PC-9 (cell line): ENCODE measurements around the gene TOM1. TPM values are rescaled to one million over a fixed set of nuclear protein-coding genes. Genes with fewer than 3 reads are reported as not detected.

Source experiments
- BruUV-seq: library from RNA; stranded (reverse); fragments of 400-500 nt; replicated peaks from 2 replicates; lab custom pipeline; 2021; lab: Mats Ljungman, UMichigan
- CTCF ChIA-PET: fragments of 300-600 bp; sonication (Branson Sonifier 250); formaldehyde crosslinking; loops from one replicate; lab custom pipeline; 2022; ENCODE audit warnings: antibody characterized with exemption; lab: Charles Lee
- POLR2A ChIA-PET: fragments of 300-600 bp; sonication (Branson Sonifier 250); formaldehyde crosslinking; loops from one replicate; lab custom pipeline; 2022; ENCODE audit warnings: antibody characterized with exemption; ENCODE audit not compliant: unreplicated experiment; lab: Charles Lee
- DNase-seq, 2 experiments: peaks; one replicate each; pipeline versions ENCODE4 v3.0.0 to v3.0.0-alpha.2; 2015 to 2022; ENCODE audit warnings: mixed read lengths in 1 of 2
- H2AFZ ChIP-seq: fragments of 200-600 bp; sonication (generic); 2 replicates; pipeline ENCODE4 v1.8.1; 2017; ENCODE audit warnings: antibody characterized with exemption
- H3F3A ChIP-seq: fragments of 200-600 bp; sonication (generic); 2 replicates; pipeline ENCODE4 v1.8.1; 2017; ENCODE audit warnings: antibody characterized with exemption, mild to moderate bottlenecking, low read depth; ENCODE audit not compliant: insufficient read depth
- H3K27ac ChIP-seq: fragments of 200-600 bp; sonication (generic); 2 replicates; pipeline ENCODE4 v1.6.1; 2016; ENCODE audit warnings: mixed run types
- H3K27me3 ChIP-seq: fragments of 200-600 bp; sonication (generic); 2 replicates; pipeline ENCODE4 v1.6.1; 2016; ENCODE audit warnings: low read depth, mixed run types; ENCODE audit not compliant: insufficient read depth
- H3K36me3 ChIP-seq: fragments of 200-600 bp; sonication (generic); 2 replicates; pipeline ENCODE4 v1.6.1; 2016; ENCODE audit warnings: low read depth, mixed run types
- H3K4me1 ChIP-seq: fragments of 200-600 bp; sonication (generic); replicated peaks from 2 replicates; pipeline ENCODE4 v1.6.1; 2016; ENCODE audit warnings: mixed run types; ENCODE audit not compliant: insufficient read depth
- H3K4me2 ChIP-seq: fragments of 200-600 bp; sonication (generic); 2 replicates; pipeline ENCODE4 v1.6.1; 2017; ENCODE audit warnings: mixed run types
- H3K4me3 ChIP-seq: fragments of 200-600 bp; sonication (generic); 2 replicates; pipeline ENCODE4 v1.6.1; 2016; ENCODE audit warnings: mixed run types
- H3K79me2 ChIP-seq: fragments of 200-600 bp; sonication (generic); 2 replicates; pipeline ENCODE4 v1.6.1; 2017; ENCODE audit warnings: low read depth, mixed run types
- H3K9me2 ChIP-seq: fragments of 200-600 bp; sonication (generic); 2 replicates; pipeline ENCODE4 v1.8.1; 2017; ENCODE audit warnings: mild to moderate bottlenecking; ENCODE audit not compliant: insufficient read depth
- H3K9me3 ChIP-seq: fragments of 200-600 bp; sonication (generic); 2 replicates; pipeline ENCODE4 v1.8.1; 2016; ENCODE audit warnings: low read depth; ENCODE audit not compliant: insufficient read depth
- H4K20me1 ChIP-seq: fragments of 200-600 bp; sonication (generic); 2 replicates; pipeline ENCODE4 v1.8.1; 2017; ENCODE audit not compliant: insufficient read depth
- CTCF ChIP-seq: fragments of 200-600 bp; sonication (generic); conservative IDR thresholded peaks from 2 replicates; pipeline ENCODE4 v1.6.1; 2017; ENCODE audit warnings: mixed run types, antibody characterized with exemption, mild to moderate bottlenecking, moderate library complexity
- EZH2 ChIP-seq: fragments of 200-600 bp; sonication (generic); IDR thresholded peaks from 2 replicates; pipeline ENCODE4 v1.8.0; 2017; ENCODE audit warnings: antibody characterized with exemption, low read depth
- intact Hi-C: fragments of 100-400 bp; cut with micrococcal nuclease; formaldehyde crosslinking; loops from one replicate; pipeline ENCODE4 v1.10.0; 2022; ENCODE audit not compliant: unreplicated experiment
- total RNA-seq: library from RNA; stranded (reverse); gene quantifications from 2 replicates; pipeline ENCODE4 v1.2.3, GENCODE V29; 2021

TOM1 gene
- total RNA-seq, 1 experiment from 2014 or later, result 43.6 TPM

GRCh38 chr22:35373781-35374180 is 74.1 kb downstream of the TOM1 start:
- no peaks in the 10 kb centered on the region for H3K36me3 ChIP-seq
- no peaks in the 10 kb centered on the region for H3K79me2 ChIP-seq
- CTCF ChIA-PET, result no interaction called here
- DNase-seq, result no peak
- BruUV-seq, result no TSS peak
- H4K20me1 ChIP-seq, result no peaks in the 10 kb centered on the region
- H3K4me1 ChIP-seq, result peaks cover 57% of the 10 kb centered on the region
- no peak overlapping the region for H3K27ac ChIP-seq
- H3K27me3 ChIP-seq, result no peaks in the 10 kb centered on the region
- POLR2A ChIA-PET, result no interaction called here
- H3K4me2 ChIP-seq, result no peak overlapping the region
- no peak overlapping the region for H2AFZ ChIP-seq
- H3F3A ChIP-seq, result peaks cover 43% of the 10 kb centered on the region
- no peak overlapping the region for H3K4me3 ChIP-seq
- intact Hi-C loops, result loop anchor here (5.0 to 10.0 kb wide), 3 partner anchors 69 to 681 kb away; no protein-coding TSS in a partner anchor
- TF ChIP-seq EZH2 (no peak), CTCF (no peak)
- no peaks in the 10 kb centered on the region for H3K9me3 ChIP-seq
- H3K9me2 ChIP-seq, result no peaks in the 10 kb centered on the region

GRCh38 chr22:35375031-35375430 is 75.3 kb downstream of the TOM1 start:
- DNase-seq, result no peak

GRCh38 chr22:35375526-35375925 is 75.8 kb downstream of the TOM1 start:
- Histone ChIP-seq H2AFZ (no peak overlapping the region), H3K36me3 (no peaks in the 10 kb centered on the region), H3K79me2 (no peaks in the 10 kb centered on the region), H3K9me2 (no peaks in the 10 kb centered on the region), H4K20me1 (no peaks in the 10 kb centered on the region), H3K27me3 (no peaks in the 10 kb centered on the region), H3K4me1 (peaks cover 67% of the 10 kb centered on the region), H3K9me3 (no peaks in the 10 kb centered on the region), H3K4me3 (no peak overlapping the region), H3K4me2 (no peak overlapping the region), H3F3A (peaks cover 58% of the 10 kb centered on the region), H3K27ac (no peak overlapping the region; the same call in 1 of the 2 replicates)
- CTCF ChIA-PET, result interaction anchor here (0.6 to 0.7 kb wide), 2 partner anchors 27 to 215 kb away, joined by 3 read pairs; no protein-coding TSS in a partner anchor
- no peak for DNase-seq
- intact Hi-C loops, result loop anchor here (10.0 kb wide), 2 partner anchors 71 to 679 kb away; no protein-coding TSS in a partner anchor
- no peak for TF ChIP-seq CTCF
- no peak for TF ChIP-seq EZH2
- BruUV-seq, result no TSS peak
- POLR2A ChIA-PET, result interaction anchor here (0.7 kb wide), 1 partner anchor 429 kb away, joined by 4 read pairs; no protein-coding TSS in a partner anchor

More at GRCh38 chr22:35375031-35375430, 75.3 kb downstream of the TOM1 start:
- H4K20me1 ChIP-seq, result no peaks in the 10 kb centered on the region
- peaks cover 62% of the 10 kb centered on the region for H3K4me1 ChIP-seq
- peaks cover 55% of the 10 kb centered on the region for H3F3A ChIP-seq
- intact Hi-C loops, result loop anchor here (10.0 kb wide), 2 partner anchors 70 to 680 kb away; no protein-coding TSS in a partner anchor
- no peaks in the 10 kb centered on the region for H3K27me3 ChIP-seq
- H3K36me3 ChIP-seq, result no peaks in the 10 kb centered on the region
- no peak overlapping the region for H3K4me3 ChIP-seq
- H3K9me3 ChIP-seq, result no peaks in the 10 kb centered on the region
- CTCF ChIA-PET, result interaction anchor here (0.6 to 0.7 kb wide), 2 partner anchors 27 to 216 kb away, joined by 3 read pairs; no protein-coding TSS in a partner anchor
- POLR2A ChIA-PET, result interaction anchor here (0.7 kb wide), 1 partner anchor 429 kb away, joined by 4 read pairs; no protein-coding TSS in a partner anchor
- H3K4me2 ChIP-seq, result no peak overlapping the region
- no peak overlapping the region for H2AFZ ChIP-seq
- no TSS peak for BruUV-seq
- no peaks in the 10 kb centered on the region for H3K79me2 ChIP-seq
- TF ChIP-seq CTCF (no peak), EZH2 (no peak)
- no peaks in the 10 kb centered on the region for H3K9me2 ChIP-seq
- no peak overlapping the region for H3K27ac ChIP-seq
